GM10847 (cell line): ENCODE results near the gene FZD2.

ENCODE experiments used
- POLR2A ChIP-seq: IDR thresholded peaks from 2 replicates; pipeline ENCODE4 v1.6.1; 2011; ENCODE audit not compliant: insufficient read length; ENCODE audit errors: extremely low read depth

FZD2 gene

GRCh38 chr17:44543905-44544523, 13.3 kb upstream of the FZD2 start:
- no peak for TF ChIP-seq POLR2A

- no peak for TF ChIP-seq POLR2A
These were observed 10.3 kb upstream of the FZD2 start for GRCh38 chr17:44546671-44547606.

- no peak for TF ChIP-seq POLR2A
These were observed 9.5 kb upstream of the FZD2 start for GRCh38 chr17:44547625-44548267.

GRCh38 chr17:44548376-44549230, 8.7 kb upstream of the FZD2 start:
- TF ChIP-seq POLR2A = no peak

GRCh38 chr17:44549686-44550085, 7.6 kb upstream of the FZD2 start:
- TF ChIP-seq POLR2A = no peak

GRCh38 chr17:44552361-44552760, 4.9 kb upstream of the FZD2 start:
- TF ChIP-seq POLR2A = no peak

GRCh38 chr17:44555099-44555498, 2.2 kb upstream of the FZD2 start:
- TF ChIP-seq POLR2A = no peak

- TF ChIP-seq POLR2A = no peak
These were observed 985 bp upstream of the FZD2 start for GRCh38 chr17:44556166-44556831.

GRCh38 chr17:44557651-44558285, 484 bp downstream of the FZD2 start:
- no peak for TF ChIP-seq POLR2A

- TF ChIP-seq POLR2A = no peak
These were observed 1.0 kb downstream of the FZD2 start for GRCh38 chr17:44558334-44558709.

GRCh38 chr17:44558710-44559633, 1.7 kb downstream of the FZD2 start:
- no peak for TF ChIP-seq POLR2A

- TF ChIP-seq POLR2A = no peak
These were observed 2.6 kb downstream of the FZD2 start for GRCh38 chr17:44559634-44560554.

GRCh38 chr17:44561237-44561623, 3.9 kb downstream of the FZD2 start:
- no peak for TF ChIP-seq POLR2A
